ENCODE data around the gene SEPTIN12. TPM values are rescaled to one million over a fixed set of nuclear protein-coding genes. Genes with fewer than 3 reads are reported as not detected.
"Not testable (repeated sequence)": the region's sequence is repeated elsewhere in the genome, so short reads cannot be mapped to it uniquely, and the experiment has no call there.

Gene SEPTIN12
- total RNA-seq, 2 experiments from 2014 or later: not detected

DNA sequence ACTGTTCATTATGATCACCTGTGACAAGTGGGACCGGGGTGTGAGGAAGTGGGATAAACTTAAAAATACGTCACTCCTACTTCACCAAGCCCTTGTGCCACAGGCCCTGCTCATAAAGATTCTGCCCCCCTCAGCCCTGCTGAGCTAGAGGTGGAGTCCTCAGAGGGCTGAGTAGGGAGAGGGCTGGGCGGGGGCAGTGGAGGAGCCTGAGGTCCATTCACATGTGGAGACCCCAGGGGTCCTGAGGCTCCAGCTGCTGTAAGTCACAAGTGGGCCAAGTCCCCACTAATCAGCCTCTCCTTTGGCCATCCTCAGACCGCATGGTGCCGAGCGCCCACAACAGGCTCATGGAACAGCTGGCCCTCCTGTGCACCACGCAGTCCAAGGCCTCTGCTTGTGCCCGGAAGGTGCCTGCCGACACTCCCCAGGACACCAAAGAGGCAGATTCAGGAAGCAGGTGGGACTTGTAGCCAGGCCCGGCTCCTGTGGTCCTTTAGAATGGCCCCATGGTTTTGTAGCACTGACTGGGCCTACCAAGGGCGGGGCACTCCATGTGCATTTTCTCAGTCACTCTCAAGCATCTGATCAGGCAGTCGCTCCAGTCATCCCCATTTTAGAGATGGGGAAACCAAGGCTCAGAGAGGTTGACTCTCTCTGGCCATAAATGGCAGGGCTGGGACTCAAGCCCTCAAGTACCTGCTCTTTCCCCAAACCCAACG, 43.4 kb downstream of the SEPTIN12 start:
- H3K9me3 Mint-ChIP-seq: no peaks in the 10 kb centered on the region
- POLR2A ChIA-PET: interaction anchor here (1.1 kb wide), 1 partner anchor 16 kb away, joined by 3 read pairs; no protein-coding TSS in a partner anchor

DNA sequence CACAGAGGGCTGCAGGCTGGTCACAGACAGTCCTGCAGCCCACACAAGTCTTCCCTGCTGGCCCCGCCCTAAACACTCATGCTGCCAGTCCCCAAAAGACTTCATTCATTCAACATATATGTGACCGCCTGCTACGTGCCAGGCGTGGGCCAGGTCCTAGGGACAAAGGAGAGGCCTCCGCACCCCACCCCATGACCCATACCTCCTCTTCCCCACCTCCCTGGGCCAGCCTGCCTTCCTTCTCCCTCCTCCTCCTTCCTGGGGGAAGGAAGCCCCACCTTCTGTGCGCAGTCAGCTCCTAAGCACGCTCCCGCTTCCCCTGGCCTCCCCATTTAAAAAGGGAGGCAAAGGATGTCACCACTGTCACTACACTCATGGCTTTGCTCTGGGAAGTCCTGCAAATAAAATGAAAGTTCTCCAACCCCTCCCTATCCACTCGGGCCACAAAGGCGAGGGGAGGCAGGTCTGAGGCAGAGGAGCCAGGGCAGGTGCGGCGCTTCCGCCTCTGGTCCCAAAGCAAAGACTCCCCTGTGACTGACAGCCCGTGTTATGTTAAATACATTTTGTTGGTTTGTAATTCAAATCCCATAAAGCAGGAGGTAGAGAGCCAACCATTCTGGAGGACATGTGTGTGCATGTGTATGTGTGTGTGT, 44.8 kb downstream of the SEPTIN12 start:
- Mint-ChIP-seq H3K9me3 (no peaks in the 10 kb centered on the region), H3K27me3 (no peaks in the 10 kb centered on the region), H3K4me3 (peak overlapping the region; percentile 40), H3K27ac (no peak overlapping the region), H3K36me3 (no peaks in the 10 kb centered on the region), H3K4me1 (ENCODE audit: low read depth) (peaks cover 12% of the 10 kb centered on the region)
- intact Hi-C loops (cut with micrococcal nuclease): no loop called here
- CTCF ChIA-PET: no interaction called here
- DNase-seq: no peak
- POLR2A ChIA-PET: no interaction called here

More for the DNA sequence above, 43.4 kb downstream of the SEPTIN12 start:
- Mint-ChIP-seq H3K27ac (no peak overlapping the region), H3K27me3 (no peaks in the 10 kb centered on the region), H3K4me1 (ENCODE audit: low read depth) (peaks cover 12% of the 10 kb centered on the region), H3K36me3 (no peaks in the 10 kb centered on the region), H3K4me3 (no peak overlapping the region)
- DNase-seq: no peak
- intact Hi-C loops (cut with micrococcal nuclease): no loop called here
- CTCF ChIA-PET: no interaction called here

DNA sequence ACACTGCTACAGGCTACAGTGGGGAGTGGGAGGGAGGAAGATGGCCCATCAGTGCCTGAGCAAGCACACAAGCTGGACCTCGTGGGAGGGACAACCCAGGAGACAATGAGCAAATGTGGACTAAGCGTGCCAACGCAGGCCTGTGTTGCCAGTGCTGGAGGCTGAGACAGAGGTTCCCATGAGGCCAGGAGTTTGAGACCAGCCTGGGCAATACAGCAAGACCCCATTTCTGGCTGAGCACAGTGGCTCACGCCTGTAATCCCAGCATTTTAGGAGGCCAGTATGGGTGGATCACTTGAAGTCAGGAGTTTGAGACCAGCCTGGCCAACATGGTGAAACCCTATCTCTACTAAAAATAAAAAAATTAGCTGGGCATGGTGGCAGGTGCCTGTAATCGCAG, 49.8 kb downstream of the SEPTIN12 start:
- intact Hi-C loops (cut with micrococcal nuclease): loop anchor here (10.0 kb wide), 1 partner anchor 356 kb away; the partner anchor contains the start of gene EEF2KMT
- H3K9me3 Mint-ChIP-seq, POLR2A ChIA-PET, H3K36me3 Mint-ChIP-seq, H3K4me3 Mint-ChIP-seq, H3K27ac Mint-ChIP-seq, H3K27me3 Mint-ChIP-seq, DNase-seq: not testable (repeated sequence)
- H3K4me1 Mint-ChIP-seq (ENCODE audit: low read depth): peaks cover 12% of the 10 kb centered on the region
- CTCF ChIA-PET: interaction anchor here (1.2 kb wide), 1 partner anchor 88 kb away, joined by 3 read pairs; no protein-coding TSS in a partner anchor

DNA sequence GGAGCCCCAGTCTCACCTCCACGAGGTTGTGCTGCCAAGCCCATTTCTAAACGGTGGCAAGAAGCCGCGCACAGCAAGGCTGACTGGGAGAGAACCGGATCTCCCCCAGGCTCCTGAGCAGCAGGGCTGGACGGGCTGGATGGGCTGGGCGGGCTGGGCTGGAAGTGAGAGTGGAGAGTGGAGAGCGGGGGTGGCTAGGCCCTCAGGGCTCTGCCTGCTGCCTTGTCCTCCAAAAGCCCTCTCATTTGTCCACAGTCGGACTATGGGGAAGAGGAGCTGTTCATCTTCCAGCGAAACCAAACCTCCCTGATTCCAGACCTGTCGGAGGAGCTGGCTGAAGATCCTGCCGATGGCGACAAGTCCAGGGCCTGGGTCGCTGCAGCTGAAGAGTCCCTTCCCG, 50.6 kb downstream of the SEPTIN12 start:
- Mint-ChIP-seq H3K27me3 (no peaks in the 10 kb centered on the region), H3K27ac (no peak overlapping the region), H3K36me3 (no peaks in the 10 kb centered on the region), H3K9me3 (no peaks in the 10 kb centered on the region), H3K4me3 (no peak overlapping the region), H3K4me1 (ENCODE audit: low read depth) (peaks cover 14% of the 10 kb centered on the region)
- DNase-seq: no peak
- ChIA-PET CTCF (no interaction called here), POLR2A (no interaction called here)
- intact Hi-C loops (cut with micrococcal nuclease): loop anchor here (10.0 kb wide), 1 partner anchor 357 kb away; the partner anchor contains the start of gene EEF2KMT

DNA sequence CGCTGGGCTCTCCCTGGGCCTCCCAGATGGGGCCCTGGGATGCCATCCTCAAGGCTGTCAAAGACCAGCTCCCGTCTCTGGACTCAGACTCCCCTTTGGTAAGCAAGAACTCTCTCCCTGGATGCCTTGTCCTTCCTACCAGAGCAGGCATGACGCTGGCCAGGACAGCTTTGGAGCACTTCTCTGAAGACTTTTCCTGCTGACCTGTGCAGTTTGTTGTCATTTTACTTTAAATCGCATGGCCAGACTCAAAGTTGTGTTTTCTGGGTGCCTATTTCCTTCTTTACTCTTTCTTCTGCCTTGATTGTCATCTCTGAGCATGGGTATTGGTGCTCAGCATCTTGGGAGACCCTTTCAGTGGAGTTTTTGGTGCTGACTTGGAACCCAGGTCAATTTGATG, 51.6 kb downstream of the SEPTIN12 start:
- intact Hi-C loops (cut with micrococcal nuclease): loop anchor here (10.0 kb wide), 1 partner anchor 358 kb away; the partner anchor contains the start of gene EEF2KMT
- DNase-seq: no peak
- ChIA-PET CTCF (no interaction called here), POLR2A (no interaction called here)
- H3K27me3 Mint-ChIP-seq: no peaks in the 10 kb centered on the region
- peaks cover 17% of the 10 kb centered on the region for H3K4me1 Mint-ChIP-seq (ENCODE audit: low read depth)
- H3K4me3 Mint-ChIP-seq: no peak overlapping the region
- no peak overlapping the region for H3K27ac Mint-ChIP-seq
- no peaks in the 10 kb centered on the region for H3K36me3 Mint-ChIP-seq
- H3K9me3 Mint-ChIP-seq: no peaks in the 10 kb centered on the region

DNA sequence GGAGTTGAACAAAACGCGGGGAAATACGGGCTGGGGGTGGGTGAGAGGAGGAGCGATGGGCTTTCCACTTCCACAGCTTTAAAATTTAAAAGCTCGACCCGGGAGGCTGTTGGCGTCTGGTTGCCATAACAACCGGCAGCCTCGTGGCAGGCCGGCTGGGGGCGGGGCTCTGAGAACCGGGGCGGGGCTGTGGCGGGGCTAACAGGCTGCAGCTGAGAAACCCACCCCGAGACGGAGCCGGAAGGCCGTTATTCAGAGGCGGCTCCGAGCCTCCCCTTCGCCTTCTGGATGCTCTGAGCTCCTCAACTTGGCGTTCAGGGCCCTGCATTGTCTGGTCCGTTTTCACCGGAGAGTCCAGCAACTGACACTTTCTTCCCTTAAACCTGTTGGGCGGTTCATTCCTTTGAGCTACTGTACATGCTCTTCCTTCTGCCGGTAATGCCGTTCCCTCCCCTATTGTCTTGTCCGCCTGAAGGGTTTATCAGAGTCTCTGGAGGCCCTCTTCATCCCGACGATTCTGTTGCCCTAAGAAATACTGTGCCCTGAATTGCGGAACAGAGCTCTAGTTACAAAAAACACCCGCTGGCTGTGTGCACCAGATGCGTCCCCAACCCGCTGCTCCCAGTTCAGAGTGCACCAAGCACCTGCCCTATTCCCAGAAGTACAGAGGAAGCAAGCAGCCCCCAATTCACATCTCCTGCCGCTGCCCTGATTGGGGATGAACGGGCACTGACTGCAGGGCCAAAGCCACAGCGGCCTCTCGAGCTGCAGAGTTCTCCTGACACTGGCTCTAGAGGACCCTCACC, 53.2 kb downstream of the SEPTIN12 start:
- Mint-ChIP-seq H3K4me1 (ENCODE audit: low read depth) (peaks cover 17% of the 10 kb centered on the region), H3K4me3 (peak overlapping the region; percentile 86), H3K27me3 (no peaks in the 10 kb centered on the region), H3K9me3 (no peaks in the 10 kb centered on the region), H3K36me3 (no peaks in the 10 kb centered on the region), H3K27ac (peak overlapping the region; percentile 69)
- ChIA-PET CTCF (interaction anchor here (1.0 to 2.4 kb wide), 7 partner anchors 17 to 321 kb away, joined by 3 to 11 read pairs (median 5); partner anchors contain the start of genes MGRN1, ROGDI and ZNF500), POLR2A (interaction anchor here (0.8 to 1.9 kb wide), 7 partner anchors 32 to 259 kb away, joined by 3 to 9 read pairs (median 5); partner anchors contain the start of genes GLYR1, HMOX2, NUDT16L1 and ROGDI)
- intact Hi-C loops (cut with micrococcal nuclease): loop anchor here (1.0 to 10.0 kb wide), 5 partner anchors 33 to 360 kb away; partner anchors contain the start of genes EEF2KMT, NUDT16L1 and ROGDI
- DNase-seq: peak; percentile 94

DNA sequence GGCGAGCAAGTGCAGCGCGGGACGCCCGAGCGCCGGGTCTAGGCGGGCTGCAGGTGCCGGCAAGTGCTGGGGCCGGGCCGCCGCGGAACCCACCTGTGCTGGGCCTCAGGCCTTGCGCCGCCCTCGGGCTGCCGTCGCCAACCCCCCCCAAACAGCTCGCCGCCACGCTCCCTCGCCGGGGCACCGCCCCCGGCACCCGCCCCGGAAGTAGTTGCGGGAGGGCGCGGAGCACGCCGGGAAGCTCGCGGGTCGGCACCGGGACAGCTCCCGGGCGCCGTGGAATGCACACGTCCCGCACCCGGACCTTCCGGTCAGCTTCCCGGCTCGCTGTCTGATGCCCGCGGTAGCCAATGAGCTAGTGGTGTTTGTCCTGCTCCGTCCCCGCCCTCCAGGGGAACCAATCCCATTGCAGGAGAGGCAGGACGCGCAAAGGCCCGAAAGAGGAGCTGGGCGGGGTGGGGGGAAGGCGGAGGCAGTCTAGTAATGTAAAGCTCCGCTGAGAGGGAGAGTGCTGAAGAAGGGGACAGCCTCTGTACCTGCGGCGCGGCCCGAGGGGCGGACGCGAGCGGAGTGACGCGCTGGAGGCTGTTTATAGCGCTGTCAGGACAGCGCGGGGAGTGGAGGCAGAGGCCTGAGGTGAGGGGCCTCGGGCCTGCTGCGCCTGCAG, 53.9 kb downstream of the SEPTIN12 start, which contains the start of the genes ANKS3 and DNAAF8:
TSS of gene ANKS3 (minus strand) at position 209 of the 667 bp plus-strand sequence. CDS start 4,122 bp downstream, outside the sequence.
TSS of gene DNAAF8 (plus strand) at position 475 of the 667 bp plus-strand sequence. CDS start 1,978 bp downstream, outside the sequence.
- peak; percentile 86 for DNase-seq
- Mint-ChIP-seq H3K27ac (peak within 1 kb of the TSS; percentile 69), H3K27me3 (no peaks in the 10 kb centered on the region), H3K9me3 (no peaks in the 10 kb centered on the region), H3K36me3 (no peaks in the 10 kb centered on the region), H3K4me3 (peak within 1 kb of the TSS; percentile 86), H3K4me1 (ENCODE audit: low read depth) (peaks cover 17% of the 10 kb centered on the region)
- intact Hi-C loops (cut with micrococcal nuclease): loop anchor here (1.0 to 10.0 kb wide), 5 partner anchors 34 to 361 kb away; partner anchors contain the start of genes EEF2KMT, NUDT16L1 and ROGDI
- CTCF ChIA-PET: interaction anchor here (1.0 to 2.4 kb wide), 9 partner anchors 18 to 320 kb away, joined by 3 to 11 read pairs (median 5); partner anchors contain the start of genes MGRN1, ROGDI and ZNF500
- POLR2A ChIA-PET: interaction anchor here (0.8 to 1.9 kb wide), 7 partner anchors 33 to 258 kb away, joined by 3 to 9 read pairs (median 5); partner anchors contain the start of genes GLYR1, HMOX2, NUDT16L1 and ROGDI

DNA sequence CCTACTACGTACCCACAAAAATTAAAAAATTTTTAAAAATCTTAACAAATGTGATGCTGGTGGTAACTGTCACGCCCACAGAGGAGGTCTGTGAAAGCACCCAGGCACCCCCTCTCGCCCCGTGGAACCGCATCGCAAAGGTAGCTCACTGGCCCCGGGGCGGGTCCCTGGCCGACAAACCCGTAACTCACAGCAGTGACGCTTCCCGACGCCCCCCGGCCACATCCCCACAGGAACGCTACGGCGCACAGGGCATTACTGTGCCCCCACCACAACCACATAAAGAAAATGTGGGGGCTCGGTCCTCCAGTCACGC, 54.4 kb downstream of the SEPTIN12 start:
- H3K4me3 Mint-ChIP-seq: peak overlapping the region; percentile 86
- no peak for DNase-seq
- no peaks in the 10 kb centered on the region for H3K27me3 Mint-ChIP-seq
- peaks cover 17% of the 10 kb centered on the region for H3K4me1 Mint-ChIP-seq (ENCODE audit: low read depth)
- H3K27ac Mint-ChIP-seq: peak overlapping the region; percentile 33
- CTCF ChIA-PET: interaction anchor here (1.1 to 2.4 kb wide), 8 partner anchors 18 to 320 kb away, joined by 3 to 11 read pairs (median 5); partner anchors contain the start of genes MGRN1 and ZNF500
- POLR2A ChIA-PET: interaction anchor here (0.8 to 1.9 kb wide), 6 partner anchors 33 to 258 kb away, joined by 3 to 9 read pairs (median 6); partner anchors contain the start of genes HMOX2, NUDT16L1, ROGDI and ZNF500
- no peaks in the 10 kb centered on the region for H3K36me3 Mint-ChIP-seq
- intact Hi-C loops (cut with micrococcal nuclease): loop anchor here (1.0 to 10.0 kb wide), 5 partner anchors 35 to 361 kb away; partner anchors contain the start of genes EEF2KMT, NUDT16L1 and ROGDI
- H3K9me3 Mint-ChIP-seq: no peaks in the 10 kb centered on the region

DNA sequence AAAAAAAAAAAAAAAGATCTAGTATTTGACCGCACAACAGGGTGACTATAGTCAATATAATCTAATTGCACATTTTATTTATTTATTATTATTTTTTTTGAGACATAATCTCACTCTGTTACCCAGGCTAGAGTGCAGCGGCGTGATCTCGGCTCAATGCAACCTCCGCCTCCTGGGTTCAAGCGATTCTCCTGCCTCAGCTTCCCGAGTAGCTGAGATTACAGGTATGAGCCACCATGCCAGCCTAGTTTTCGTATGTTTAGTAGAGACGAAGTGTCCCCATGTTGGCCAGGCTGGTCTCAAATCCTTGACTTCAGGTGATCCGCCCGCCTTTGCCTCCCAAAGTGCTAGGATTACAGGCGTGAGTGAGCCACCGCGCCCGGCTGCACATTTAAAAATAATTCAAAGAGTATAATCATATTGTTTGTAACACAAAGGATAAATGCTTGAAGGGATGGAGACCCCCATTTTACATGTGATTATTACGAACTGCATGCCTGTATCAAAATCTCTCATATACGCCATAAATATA, 54.9 kb downstream of the SEPTIN12 start:
- H3K9me3 Mint-ChIP-seq: no peaks in the 10 kb centered on the region
- ChIA-PET CTCF (interaction anchor here (1.3 to 2.4 kb wide), 5 partner anchors 19 to 117 kb away, joined by 4 to 11 read pairs (median 5); partner anchors contain the start of gene MGRN1), POLR2A (interaction anchor here (1.9 kb wide), 1 partner anchor 34 kb away, joined by 6 read pairs; the partner anchor contains the start of gene ZNF500)
- H3K4me1 Mint-ChIP-seq (ENCODE audit: low read depth): peaks cover 17% of the 10 kb centered on the region
- peaks cover 2% of the 10 kb centered on the region for H3K36me3 Mint-ChIP-seq
- intact Hi-C loops (cut with micrococcal nuclease): loop anchor here (10.0 kb wide), 1 partner anchor 362 kb away; the partner anchor contains the start of gene EEF2KMT
- no peak overlapping the region for H3K27ac Mint-ChIP-seq
- no peak for DNase-seq
- H3K4me3 Mint-ChIP-seq: peak overlapping the region; percentile 86
- no peaks in the 10 kb centered on the region for H3K27me3 Mint-ChIP-seq

DNA sequence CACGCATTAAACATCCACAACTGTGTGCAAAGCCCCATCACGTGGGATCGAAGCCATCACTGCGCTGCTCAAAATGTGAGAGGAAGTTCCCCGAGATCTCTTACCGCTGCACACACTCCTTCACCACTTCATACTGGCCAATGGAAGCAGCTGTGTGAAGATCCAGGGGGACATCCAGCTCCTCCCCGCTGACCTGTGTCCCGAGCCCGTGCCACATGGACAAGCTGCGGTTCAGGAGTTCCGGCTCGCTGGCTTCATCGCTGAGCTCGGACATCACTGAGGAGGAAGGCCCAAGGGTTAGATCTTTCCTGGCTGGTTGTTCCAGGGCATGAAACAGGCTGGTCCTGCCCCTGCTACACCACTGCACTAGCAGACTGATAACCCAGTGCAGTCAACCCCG, 58.3 kb downstream of the SEPTIN12 start:
- Mint-ChIP-seq H3K4me3 (no peak overlapping the region), H3K27ac (no peak overlapping the region), H3K36me3 (peaks cover 4% of the 10 kb centered on the region), H3K4me1 (ENCODE audit: low read depth) (peaks cover 11% of the 10 kb centered on the region), H3K27me3 (no peaks in the 10 kb centered on the region), H3K9me3 (no peaks in the 10 kb centered on the region)
- intact Hi-C loops (cut with micrococcal nuclease): loop anchor here (10.0 kb wide), 1 partner anchor 365 kb away; the partner anchor contains the start of gene EEF2KMT
- no peak for DNase-seq
- ChIA-PET CTCF (no interaction called here), POLR2A (no interaction called here)

All from activated CD4-positive, alpha-beta memory T cell treated with anti-CD3 and anti-CD28 coated beads for 36 hours (primary cell).